H1 (cell line): ENCODE results near the gene MTO1. TPM values are rescaled to one million over a fixed set of nuclear protein-coding genes. Genes with fewer than 3 reads are reported as not detected.

Source experiments
- CTCF ChIA-PET: fragments of 300-600 bp; sonication (Branson Sonifier 250); formaldehyde crosslinking; loops from one replicate; lab custom pipeline; 2021; ENCODE audit not compliant: partially characterized antibody; lab: Charles Lee
- POLR2A ChIA-PET: fragments of 300-600 bp; sonication (Branson Sonifier 250); formaldehyde crosslinking; loops from one replicate; lab custom pipeline; 2021; ENCODE audit warnings: inconsistent platforms; ENCODE audit not compliant: partially characterized antibody; lab: Charles Lee
- DNase-seq, 2 experiments: peaks; one replicate each; pipeline versions ENCODE4 v3.0.0 to v3.0.0-alpha.2; 2010 to 2022; ENCODE audit warnings: low spot score in 2 of 2, low read depth in 1 of 2, mixed read lengths in 1 of 2
- FAIRE-seq: peaks from 2 replicates; lab custom pipeline; 2011; peaks lifted over from hg19 to GRCh38; lab: Jason Lieb, UNC
- H2AFZ ChIP-seq: 2 replicates; pipeline ENCODE4 v1.8.1; 2012; ENCODE audit warnings: low read length, inconsistent platforms
- H2AK5ac ChIP-seq: 2 replicates; pipeline ENCODE4 v1.6.1; 2013; ENCODE audit warnings: low read depth, low read length
- H2BK120ac ChIP-seq: replicated peaks from 2 replicates; pipeline ENCODE3; 2013; ENCODE audit warnings: low read depth, low read length, inconsistent platforms
- H2BK12ac ChIP-seq: 2 replicates; pipeline ENCODE4 v1.6.1; 2013; ENCODE audit warnings: low read depth, low read length
- H2BK15ac ChIP-seq: 2 replicates; pipeline ENCODE4 v1.6.1; 2013; ENCODE audit warnings: low read length
- H2BK20ac ChIP-seq: 2 replicates; pipeline ENCODE4 v1.6.1; 2013; ENCODE audit warnings: low read length
- H2BK5ac ChIP-seq: 2 replicates; pipeline ENCODE4 v1.6.1; 2013; ENCODE audit warnings: low read depth, low read length
- H3K14ac ChIP-seq: 2 replicates; pipeline ENCODE4 v1.6.1; 2013; ENCODE audit warnings: inconsistent platforms; ENCODE audit not compliant: insufficient read length
- H3K18ac ChIP-seq: 2 replicates; pipeline ENCODE4 v1.6.1; 2013; ENCODE audit warnings: low read length; ENCODE audit errors: extremely low read depth
- H3K23ac ChIP-seq: 2 replicates; pipeline ENCODE4 v1.6.1; 2013; ENCODE audit warnings: inconsistent platforms; ENCODE audit not compliant: insufficient read length
- H3K23me2 ChIP-seq: 2 replicates; pipeline ENCODE4 v1.6.1; 2013; ENCODE audit warnings: low read depth, low read length
- H3K27ac ChIP-seq: 2 replicates; pipeline ENCODE4 v1.6.1; 2011; ENCODE audit warnings: low read depth, low read length, inconsistent platforms
- H3K27me3 ChIP-seq, 4 experiments: replicated peaks in 1 of 4; 1 replicate in 1 of 4; 2 replicates in 3 of 4; pipeline versions ENCODE4 v1.6.1 to v1.8.1; 2011 to 2013; ENCODE audit warnings: low read length in 3 of 4, mild to moderate bottlenecking in 3 of 4, inconsistent platforms in 2 of 4, mixed read lengths in 2 of 4, moderate library complexity in 1 of 4; ENCODE audit not compliant: control insufficient read depth in 3 of 4, insufficient read depth in 3 of 4; ENCODE audit errors: extremely low read depth in 1 of 4
- H3K36me3 ChIP-seq, 4 experiments: 2 replicates each; pipeline versions ENCODE4 v1.6.1 to v1.8.1; 2011 to 2013; ENCODE audit warnings: mild to moderate bottlenecking in 4 of 4, low read length in 3 of 4, moderate library complexity in 2 of 4, control low read depth in 1 of 4, inconsistent platforms in 1 of 4; ENCODE audit not compliant: insufficient read depth in 4 of 4, control insufficient read depth in 2 of 4
- H3K4ac ChIP-seq: replicated peaks from 2 replicates; pipeline ENCODE3; 2013; ENCODE audit warnings: low read length, low read depth, mixed read lengths, inconsistent platforms; ENCODE audit not compliant: insufficient read length
- H3K4me1 ChIP-seq, 4 experiments: replicated peaks in 1 of 4; 1 replicate in 1 of 4; 2 replicates in 3 of 4; pipeline versions ENCODE4 v1.6.1 to v1.8.1; 2011 to 2013; ENCODE audit warnings: low read length in 3 of 4, inconsistent platforms in 2 of 4, mixed read lengths in 1 of 4; ENCODE audit not compliant: insufficient read depth in 4 of 4, control insufficient read depth in 3 of 4
- H3K4me2 ChIP-seq, 2 experiments: 2 replicates each; pipeline versions ENCODE4 v1.6.1 to v1.8.1; 2011 to 2013; ENCODE audit warnings: low read depth in 2 of 2, low read length in 2 of 2, control low read depth in 1 of 2, inconsistent platforms in 1 of 2, mild to moderate bottlenecking in 1 of 2; ENCODE audit not compliant: insufficient read depth in 1 of 2
- H3K4me3 ChIP-seq, 4 experiments: fragments of 200-600, 300-600 bp in 1 of 4; sonication (generic), shearing (Covaris generic), sonication (Bioruptor Twin) in 1 of 4; 2 replicates each; pipeline versions ENCODE4 v1.5.1 to v1.8.1; 2011 to 2016; ENCODE audit warnings: low read length in 4 of 4, low read depth in 3 of 4, control low read depth in 2 of 4, inconsistent platforms in 2 of 4, mild to moderate bottlenecking in 2 of 4, mixed read lengths in 1 of 4, moderate library complexity in 1 of 4; ENCODE audit not compliant: insufficient read depth in 2 of 4; ENCODE audit errors: extremely low read depth in 1 of 4
- H3K56ac ChIP-seq: replicated peaks from 2 replicates; pipeline ENCODE3; 2013; ENCODE audit warnings: low read depth, mild to moderate bottlenecking, mixed read lengths, low read length, inconsistent platforms; ENCODE audit not compliant: insufficient read length
- H3K79me1 ChIP-seq: 2 replicates; pipeline ENCODE4 v1.6.1; 2013; ENCODE audit warnings: low read depth, low read length, control low read depth
- H3K79me2 ChIP-seq, 2 experiments: 2 replicates each; pipeline versions ENCODE4 v1.6.1 to v1.8.1; 2012 to 2013; ENCODE audit warnings: low read length in 2 of 2, mild to moderate bottlenecking in 2 of 2, inconsistent platforms in 1 of 2; ENCODE audit not compliant: insufficient read depth in 2 of 2, control insufficient read depth in 1 of 2
- H3K9ac ChIP-seq, 4 experiments: replicated peaks in 1 of 4; 1 replicate in 1 of 4; 2 replicates in 3 of 4; pipeline versions ENCODE4 v1.6.1 to v1.8.1; 2011 to 2013; ENCODE audit warnings: low read depth in 3 of 4, low read length in 3 of 4, control low read depth in 2 of 4, mild to moderate bottlenecking in 2 of 4, moderate library complexity in 2 of 4, inconsistent platforms in 1 of 4; ENCODE audit errors: extremely low read depth in 1 of 4
- H3K9me3 ChIP-seq, 2 experiments: 2 replicates each; pipeline versions ENCODE4 v1.6.1 to v1.8.1; 2012 to 2013; ENCODE audit warnings: mild to moderate bottlenecking in 2 of 2, moderate library complexity in 2 of 2, control low read depth in 1 of 2, inconsistent platforms in 1 of 2, low read depth in 1 of 2, low read length in 1 of 2, mixed read lengths in 1 of 2; ENCODE audit not compliant: insufficient read depth in 2 of 2
- H4K20me1 ChIP-seq, 2 experiments: replicated peaks in 1 of 2; 2 replicates each; pipeline versions ENCODE3 to v1.8.1; 2011 to 2013; ENCODE audit warnings: inconsistent platforms in 2 of 2, low read length in 2 of 2, mild to moderate bottlenecking in 1 of 2; ENCODE audit not compliant: insufficient read depth in 2 of 2, control insufficient read depth in 1 of 2
- H4K5ac ChIP-seq: 2 replicates; pipeline ENCODE4 v1.6.1; 2013; ENCODE audit warnings: low read length, low read depth, mixed read lengths, inconsistent platforms; ENCODE audit not compliant: insufficient read length
- H4K8ac ChIP-seq: 2 replicates; pipeline ENCODE4 v1.8.0; 2013; ENCODE audit warnings: mild to moderate bottlenecking, moderate library complexity, low read length, inconsistent platforms; ENCODE audit not compliant: insufficient read depth; ENCODE audit errors: extremely low read depth
- H4K91ac ChIP-seq: replicated peaks from 2 replicates; pipeline ENCODE3; 2013; ENCODE audit warnings: low read length, mixed read lengths, inconsistent platforms; ENCODE audit not compliant: insufficient read length
- BRCA1 ChIP-seq: IDR thresholded peaks from 2 replicates; pipeline ENCODE4 v1.6.1; 2012; ENCODE audit warnings: low read depth, low read length, improper control_type of control experiment
- CHD1 ChIP-seq: IDR thresholded peaks from 2 replicates; pipeline ENCODE4 v1.6.1; 2012; ENCODE audit warnings: low read depth, low read length, improper control_type of control experiment
- GABPA ChIP-seq: IDR thresholded peaks from 2 replicates; pipeline ENCODE4 v1.6.1; 2011; ENCODE audit warnings: mild to moderate bottlenecking, low read length, moderate library complexity, borderline replicate concordance; ENCODE audit not compliant: insufficient read depth
- KDM4A ChIP-seq: IDR thresholded peaks from one replicate; pipeline ENCODE4 v1.7.1; 2012; ENCODE audit warnings: low read depth, mild to moderate bottlenecking, moderate library complexity, low read length, inconsistent platforms; ENCODE audit not compliant: severe bottlenecking
- NANOG ChIP-seq: IDR thresholded peaks from 2 replicates; pipeline ENCODE4 v1.6.1; 2011; ENCODE audit warnings: low read length, low read depth, mild to moderate bottlenecking, inconsistent platforms; ENCODE audit not compliant: insufficient read depth, poor library complexity, severe bottlenecking
- POLR2A ChIP-seq, 2 experiments: IDR thresholded peaks; 1 replicate in 1 of 2; 2 replicates in 1 of 2; pipeline ENCODE4 v1.6.1; 2011; ENCODE audit warnings: low read depth in 2 of 2, low read length in 2 of 2, mild to moderate bottlenecking in 2 of 2; ENCODE audit errors: control extremely low read depth in 1 of 2
- POLR2AphosphoS5 ChIP-seq: IDR thresholded peaks from 2 replicates; pipeline ENCODE4 v1.6.1; 2011; ENCODE audit warnings: low read depth, low read length
- RFX5 ChIP-seq: IDR thresholded peaks from 2 replicates; pipeline ENCODE4 v1.6.1; 2011; ENCODE audit warnings: low read depth, low read length, improper control_type of control experiment, borderline replicate concordance
- RXRA ChIP-seq: IDR thresholded peaks from 2 replicates; pipeline ENCODE4 v1.6.1; 2011; ENCODE audit warnings: low read depth, mild to moderate bottlenecking, low read length, moderate library complexity; ENCODE audit not compliant: insufficient read depth
- SIX5 ChIP-seq: IDR thresholded peaks from 2 replicates; pipeline ENCODE4 v1.6.1; 2011; ENCODE audit warnings: mild to moderate bottlenecking, low read depth, low read length
- SP1 ChIP-seq: IDR thresholded peaks from 2 replicates; pipeline ENCODE4 v1.6.1; 2011; ENCODE audit warnings: low read depth, low read length
- SRF ChIP-seq: IDR thresholded peaks from 2 replicates; pipeline ENCODE4 v1.6.1; 2011; ENCODE audit warnings: mild to moderate bottlenecking, low read depth, low read length, moderate library complexity
- SUZ12 ChIP-seq: fragments of 200-600 bp; sonication (generic); IDR thresholded peaks from 2 replicates; pipeline ENCODE4 v1.6.1; 2012; ENCODE audit warnings: mild to moderate bottlenecking, inconsistent platforms, low read length, moderate library complexity, mixed read lengths
- TAF7 ChIP-seq: optimal IDR thresholded peaks from 2 replicates; pipeline ENCODE3; 2011; ENCODE audit warnings: low read depth, mild to moderate bottlenecking, inconsistent platforms, low read length, moderate library complexity, borderline replicate concordance
- TCF12 ChIP-seq: IDR thresholded peaks from 2 replicates; pipeline ENCODE4 v1.6.1; 2011; ENCODE audit warnings: low read depth, mild to moderate bottlenecking, low read length
- ZNF274 ChIP-seq: IDR thresholded peaks from 2 replicates; pipeline ENCODE4 v1.7.0; 2012; ENCODE audit warnings: low read length, borderline replicate concordance; ENCODE audit errors: extremely low read depth
- polyA plus RNA-seq, 7 experiments: library from polyadenylated mRNA; depleted of rRNA in 3 of 7; stranded (reverse) in 5 of 7; unstranded in 2 of 7; fragments of >200 nt in 5 of 7; fragments of 200-250 nt in 2 of 7; gene quantifications; 1 replicate in 5 of 7; 2 replicates in 1 of 7; 4 replicates in 1 of 7; pipeline versions ENCODE4 v1.2.1 to v1.2.3, GENCODE V29; 2011 to 2013; ENCODE audit warnings: missing spikeins in 2 of 7, mixed read lengths in 2 of 7
- total RNA-seq: library from RNA; stranded (reverse); fragmentation: NEBNext Ultra II Directional; extraction: Animal tissue kit (Norgen Biotek cat#: 25700); gene quantifications from 2 replicates; pipeline ENCODE4 v1.2.1, GENCODE V29; 2021

Gene MTO1
- total and polyA plus RNA-seq, 2 of the 8 experiments (the other 6 are each of a cell fraction or from before 2014, with no cell fraction given), result 20.9 to 31.6 TPM

DNA sequence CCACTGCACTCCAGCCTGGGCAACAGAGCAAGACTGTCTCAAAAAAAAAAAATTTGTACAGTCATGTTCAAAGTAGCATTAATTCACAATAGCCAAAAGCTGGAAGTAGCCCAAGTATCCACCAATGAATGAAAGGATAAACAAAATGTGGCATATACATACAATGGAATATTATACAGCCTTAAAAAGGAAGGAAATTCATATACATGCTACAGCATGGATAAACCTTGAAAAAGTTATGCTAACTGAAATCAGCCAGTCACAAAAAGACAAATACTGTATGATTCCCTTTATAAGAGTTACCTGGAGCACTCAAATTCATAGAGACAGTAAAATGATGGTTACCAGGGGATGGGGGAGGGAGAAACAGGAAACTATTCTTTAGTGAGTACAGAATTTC, 43.6 kb downstream of the MTO1 start:
- FAIRE-seq (no peak), DNase-seq (no peak)
- no peak overlapping the region for H2AFZ ChIP-seq
- no peak overlapping the region for H4K8ac ChIP-seq
- H3K27ac ChIP-seq, result no peak overlapping the region
- H4K91ac ChIP-seq, result no peak overlapping the region
- no peaks in the 10 kb centered on the region for H3K79me1 ChIP-seq
- H3K14ac ChIP-seq, result no peak overlapping the region
- H2AK5ac ChIP-seq, result no peak overlapping the region
- H2BK120ac ChIP-seq, result no peak overlapping the region
- no peak overlapping the region for H3K4me3 ChIP-seq
- no peak overlapping the region for H2BK15ac ChIP-seq
- no peaks in the 10 kb centered on the region for H3K4me1 ChIP-seq
- H4K20me1 ChIP-seq, result peaks cover 0 to 1% of the 10 kb centered on the region in 2 experiments
- H2BK12ac ChIP-seq, result no peak overlapping the region
- no peak overlapping the region for H3K9ac ChIP-seq
- H3K79me2 ChIP-seq, result no peaks in the 10 kb centered on the region
- H3K27me3 ChIP-seq, result no peaks in the 10 kb centered on the region
- H3K4ac ChIP-seq, result no peak overlapping the region
- H3K9me3 ChIP-seq, result no peaks in the 10 kb centered on the region
- no peak overlapping the region for H2BK20ac ChIP-seq
- no peak overlapping the region for H3K56ac ChIP-seq
- H3K36me3 ChIP-seq, result peaks cover 2 to 20% (median 8%) of the 10 kb centered on the region in 4 experiments; a peak in 5 of 8 replicates
- no peak overlapping the region for H3K23ac ChIP-seq
- no peak overlapping the region for H4K5ac ChIP-seq
- no peak overlapping the region for H2BK5ac ChIP-seq
- no peak overlapping the region for H3K18ac ChIP-seq
- ChIA-PET CTCF (interaction anchor here (0.7 kb wide), 1 partner anchor 170 kb away, joined by 3 read pairs; no protein-coding TSS in a partner anchor), POLR2A (interaction anchor here (1.0 to 16.9 kb wide), 2 partner anchors 10 to 13 kb away, joined by 3 to 305 read pairs; partner anchors contain the start of gene EEF1A1)
- H3K23me2 ChIP-seq, result no peaks in the 10 kb centered on the region
- H3K4me2 ChIP-seq, result no peak overlapping the region
- TF ChIP-seq KDM4A (no peak), SRF (no peak), POLR2AphosphoS5 (no peak), GABPA (no peak), CHD1 (no peak), SP1 (no peak), RXRA (no peak), TAF7 (no peak), POLR2A (IDR thresholded peaks at IDR 0.05; ENCODE audit: control extremely low read depth in 1 of 2, low read depth in 2 of 2, low read length in 2 of 2) (no peak), SIX5 (no peak), BRCA1 (no peak), ZNF274 (no peak), SUZ12 (no peak), RFX5 (no peak), TCF12 (no peak), NANOG (no peak)
